Measurements from ENCODE around the gene CRYBB1.

The CRYBB1 gene

GRCh38 chr22:26606611-26607010, 11.2 kb downstream of the CRYBB1 start:
- no peak for DNase-seq (ENCODE audit: low read depth in 2 of 2)

- DNase-seq (ENCODE audit: low read depth in 2 of 2): no peak
Measured at GRCh38 chr22:26604368-26604767, 13.5 kb downstream of the CRYBB1 start.

- no peak for DNase-seq (ENCODE audit: low read depth in 2 of 2)
Measured at GRCh38 chr22:26602127-26602526, 15.7 kb downstream of the CRYBB1 start.

- DNase-seq (ENCODE audit: low read depth in 2 of 2): no peak
Measured at GRCh38 chr22:26601726-26602125, 16.1 kb downstream of the CRYBB1 start.

- no peak for DNase-seq (ENCODE audit: low read depth in 2 of 2)
Measured at GRCh38 chr22:26599505-26599904, 18.3 kb downstream of the CRYBB1 start.

GRCh38 chr22:26597480-26597879, 20.3 kb downstream of the CRYBB1 start:
- DNase-seq (ENCODE audit: low read depth in 2 of 2): no peak

GRCh38 chr22:26597026-26597425, 20.8 kb downstream of the CRYBB1 start:
- DNase-seq (ENCODE audit: low read depth in 2 of 2): no peak

GRCh38 chr22:26593763-26594162, 24.1 kb downstream of the CRYBB1 start:
- DNase-seq (ENCODE audit: low read depth in 2 of 2): no peak

- DNase-seq (ENCODE audit: low read depth in 2 of 2): no peak
Measured at GRCh38 chr22:26592421-26592891, 25.4 kb downstream of the CRYBB1 start.

- peak; percentile 29 to 33 for DNase-seq (ENCODE audit: low read depth in 2 of 2)
Measured at GRCh38 chr22:26589845-26590736, 27.7 kb downstream of the CRYBB1 start, which contains the start of gene TPST2. TSS of gene TPST2 (minus strand) at chr22:26590132. CDS start at chr22:26541630, 48,502 bp downstream.

GRCh38 chr22:26589367-26589844, 28.4 kb downstream of the CRYBB1 start:
- no peak for DNase-seq (ENCODE audit: low read depth in 2 of 2)

GRCh38 chr22:26588729-26589366, 29.0 kb downstream of the CRYBB1 start:
- no peak for DNase-seq (ENCODE audit: low read depth in 2 of 2)

- no peak for DNase-seq (ENCODE audit: low read depth in 2 of 2)
Measured at GRCh38 chr22:26587991-26588613, 29.7 kb downstream of the CRYBB1 start.

GRCh38 chr22:26586556-26587325, 31.1 kb downstream of the CRYBB1 start:
- no peak for DNase-seq (ENCODE audit: low read depth in 2 of 2)

- peak in 1 of 2 experiments; percentile 28 for DNase-seq (ENCODE audit: low read depth in 2 of 2)
Measured at GRCh38 chr22:26585104-26585790, 32.6 kb downstream of the CRYBB1 start.

GRCh38 chr22:26584010-26584409, 33.8 kb downstream of the CRYBB1 start:
- DNase-seq (ENCODE audit: low read depth in 2 of 2): no peak

GRCh38 chr22:26581633-26582168, 36.1 kb downstream of the CRYBB1 start:
- no peak for DNase-seq (ENCODE audit: low read depth in 2 of 2)

GRCh38 chr22:26581026-26581425, 36.8 kb downstream of the CRYBB1 start:
- DNase-seq (ENCODE audit: low read depth in 2 of 2): no peak

- DNase-seq (ENCODE audit: low read depth in 2 of 2): no peak
Measured at GRCh38 chr22:26580240-26580962, 37.4 kb downstream of the CRYBB1 start.

- DNase-seq (ENCODE audit: low read depth in 2 of 2): no peak
Measured at GRCh38 chr22:26579331-26579886, 38.4 kb downstream of the CRYBB1 start.
